ENCODE results near the gene ADM2. TPM values are rescaled to one million over a fixed set of nuclear protein-coding genes. Genes with fewer than 3 reads are reported as not detected.

The ADM2 gene
- total RNA-seq, 1 experiment from 2014 or later = 10.9 TPM

DNA sequence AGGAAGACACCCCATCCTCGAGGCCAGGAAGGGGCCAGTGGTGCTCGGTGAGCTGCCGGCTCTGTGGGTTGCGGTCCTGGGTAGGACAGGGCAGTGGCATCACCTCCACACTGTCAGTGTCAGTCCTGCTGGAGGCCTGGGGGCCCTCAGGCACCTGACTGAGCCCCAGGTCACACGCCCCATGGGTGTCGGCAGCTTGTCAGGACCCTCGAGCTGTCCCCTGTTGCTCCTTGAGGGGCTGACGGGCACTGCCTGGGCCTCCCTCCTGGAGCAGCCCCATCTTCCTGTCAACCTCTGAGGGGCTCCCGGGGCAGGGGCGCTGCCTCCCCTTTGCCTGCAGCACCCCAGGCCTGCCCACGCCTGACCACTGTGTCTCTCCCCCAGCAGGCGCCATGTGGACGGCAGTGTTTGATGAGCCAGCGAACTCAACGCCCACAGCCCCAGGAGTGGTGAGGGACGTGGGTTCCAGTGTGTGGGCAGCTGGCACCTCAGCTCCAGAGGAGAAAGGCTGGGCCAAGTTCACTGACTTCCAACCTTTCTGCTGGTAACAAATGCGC, 42.0 kb upstream of the ADM2 start:
- ATAC-seq = no peak
- no peak overlapping the region for H3K4me3 Mint-ChIP-seq
- H3K27ac Mint-ChIP-seq = no peak overlapping the region
- H3K4me1 Mint-ChIP-seq = no peaks in the 10 kb centered on the region
- TF ChIP-seq, protein P1, sequence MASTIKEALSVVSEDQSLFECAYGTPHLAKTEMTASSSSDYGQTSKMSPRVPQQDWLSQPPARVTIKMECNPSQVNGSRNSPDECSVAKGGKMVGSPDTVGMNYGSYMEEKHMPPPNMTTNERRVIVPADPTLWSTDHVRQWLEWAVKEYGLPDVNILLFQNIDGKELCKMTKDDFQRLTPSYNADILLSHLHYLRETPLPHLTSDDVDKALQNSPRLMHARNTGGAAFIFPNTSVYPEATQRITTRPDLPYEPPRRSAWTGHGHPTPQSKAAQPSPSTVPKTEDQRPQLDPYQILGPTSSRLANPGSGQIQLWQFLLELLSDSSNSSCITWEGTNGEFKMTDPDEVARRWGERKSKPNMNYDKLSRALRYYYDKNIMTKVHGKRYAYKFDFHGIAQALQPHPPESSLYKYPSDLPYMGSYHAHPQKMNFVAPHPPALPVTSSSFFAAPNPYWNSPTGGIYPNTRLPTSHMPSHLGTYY (CRISPR knock-in tag; IDR thresholded peaks at IDR 0.05) = no peak
- no peak for TF ChIP-seq ESRRA (CRISPR knock-in tag; IDR thresholded peaks at IDR 0.05; ENCODE audit: borderline replicate concordance)
- TF ChIP-seq, protein P2, sequence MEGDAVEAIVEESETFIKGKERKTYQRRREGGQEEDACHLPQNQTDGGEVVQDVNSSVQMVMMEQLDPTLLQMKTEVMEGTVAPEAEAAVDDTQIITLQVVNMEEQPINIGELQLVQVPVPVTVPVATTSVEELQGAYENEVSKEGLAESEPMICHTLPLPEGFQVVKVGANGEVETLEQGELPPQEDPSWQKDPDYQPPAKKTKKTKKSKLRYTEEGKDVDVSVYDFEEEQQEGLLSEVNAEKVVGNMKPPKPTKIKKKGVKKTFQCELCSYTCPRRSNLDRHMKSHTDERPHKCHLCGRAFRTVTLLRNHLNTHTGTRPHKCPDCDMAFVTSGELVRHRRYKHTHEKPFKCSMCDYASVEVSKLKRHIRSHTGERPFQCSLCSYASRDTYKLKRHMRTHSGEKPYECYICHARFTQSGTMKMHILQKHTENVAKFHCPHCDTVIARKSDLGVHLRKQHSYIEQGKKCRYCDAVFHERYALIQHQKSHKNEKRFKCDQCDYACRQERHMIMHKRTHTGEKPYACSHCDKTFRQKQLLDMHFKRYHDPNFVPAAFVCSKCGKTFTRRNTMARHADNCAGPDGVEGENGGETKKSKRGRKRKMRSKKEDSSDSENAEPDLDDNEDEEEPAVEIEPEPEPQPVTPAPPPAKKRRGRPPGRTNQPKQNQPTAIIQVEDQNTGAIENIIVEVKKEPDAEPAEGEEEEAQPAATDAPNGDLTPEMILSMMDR (IDR thresholded peaks at IDR 0.05) = no peak
- TF ChIP-seq, protein P3, sequence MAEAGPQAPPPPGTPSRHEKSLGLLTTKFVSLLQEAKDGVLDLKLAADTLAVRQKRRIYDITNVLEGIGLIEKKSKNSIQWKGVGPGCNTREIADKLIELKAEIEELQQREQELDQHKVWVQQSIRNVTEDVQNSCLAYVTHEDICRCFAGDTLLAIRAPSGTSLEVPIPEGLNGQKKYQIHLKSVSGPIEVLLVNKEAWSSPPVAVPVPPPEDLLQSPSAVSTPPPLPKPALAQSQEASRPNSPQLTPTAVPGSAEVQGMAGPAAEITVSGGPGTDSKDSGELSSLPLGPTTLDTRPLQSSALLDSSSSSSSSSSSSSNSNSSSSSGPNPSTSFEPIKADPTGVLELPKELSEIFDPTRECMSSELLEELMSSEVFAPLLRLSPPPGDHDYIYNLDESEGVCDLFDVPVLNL (CRISPR knock-in tag; IDR thresholded peaks at IDR 0.05; ENCODE audit: borderline replicate concordance, low read depth) = no peak
- no peak for TF ChIP-seq CREM (CRISPR knock-in tag; IDR thresholded peaks at IDR 0.05)
- TF ChIP-seq NFYB (CRISPR knock-in tag; conservative IDR thresholded peaks at IDR 0.05; ENCODE audit: low read depth) = no peak
- TF ChIP-seq NFE2L1 (CRISPR knock-in tag; IDR thresholded peaks at IDR 0.05) = no peak
- TF ChIP-seq, protein P4, sequence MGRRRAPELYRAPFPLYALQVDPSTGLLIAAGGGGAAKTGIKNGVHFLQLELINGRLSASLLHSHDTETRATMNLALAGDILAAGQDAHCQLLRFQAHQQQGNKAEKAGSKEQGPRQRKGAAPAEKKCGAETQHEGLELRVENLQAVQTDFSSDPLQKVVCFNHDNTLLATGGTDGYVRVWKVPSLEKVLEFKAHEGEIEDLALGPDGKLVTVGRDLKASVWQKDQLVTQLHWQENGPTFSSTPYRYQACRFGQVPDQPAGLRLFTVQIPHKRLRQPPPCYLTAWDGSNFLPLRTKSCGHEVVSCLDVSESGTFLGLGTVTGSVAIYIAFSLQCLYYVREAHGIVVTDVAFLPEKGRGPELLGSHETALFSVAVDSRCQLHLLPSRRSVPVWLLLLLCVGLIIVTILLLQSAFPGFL (CRISPR knock-in tag; IDR thresholded peaks at IDR 0.05; ENCODE audit: borderline replicate concordance) = no peak
- TF ChIP-seq, protein P5, sequence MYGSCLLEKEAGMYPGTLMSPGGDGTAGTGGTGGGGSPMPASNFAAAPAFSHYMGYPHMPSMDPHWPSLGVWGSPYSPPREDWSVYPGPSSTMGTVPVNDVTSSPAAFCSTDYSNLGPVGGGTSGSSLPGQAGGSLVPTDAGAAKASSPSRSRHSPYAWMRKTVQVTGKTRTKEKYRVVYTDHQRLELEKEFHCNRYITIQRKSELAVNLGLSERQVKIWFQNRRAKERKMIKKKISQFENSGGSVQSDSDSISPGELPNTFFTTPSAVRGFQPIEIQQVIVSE (CRISPR knock-in tag; IDR thresholded peaks at IDR 0.05; ENCODE audit: borderline replicate concordance) = no peak
- TF ChIP-seq ELF4 (CRISPR knock-in tag; IDR thresholded peaks at IDR 0.05; ENCODE audit: low read depth) = no peak
- no peak for TF ChIP-seq MYBL2 (CRISPR knock-in tag; IDR thresholded peaks at IDR 0.05)
- TF ChIP-seq CREB1 (CRISPR knock-in tag; IDR thresholded peaks at IDR 0.05) = no peak
- TF ChIP-seq SP1 (CRISPR knock-in tag; conservative IDR thresholded peaks at IDR 0.05) = no peak
- peaks cover 4% of the 10 kb centered on the region for H3K36me3 Mint-ChIP-seq
- no peak for DNase-seq (ENCODE audit: low spot score)
- no peaks in the 10 kb centered on the region for H3K27me3 Mint-ChIP-seq (ENCODE audit: low read depth)
- ChIA-PET POLR2A (no interaction called here), CTCF (interaction anchor here (0.7 to 1.6 kb wide), 2 partner anchors 16 to 59 kb away, joined by 4 to 5 read pairs; no protein-coding TSS in a partner anchor)
- no peaks in the 10 kb centered on the region for H3K9me3 Mint-ChIP-seq

DNA sequence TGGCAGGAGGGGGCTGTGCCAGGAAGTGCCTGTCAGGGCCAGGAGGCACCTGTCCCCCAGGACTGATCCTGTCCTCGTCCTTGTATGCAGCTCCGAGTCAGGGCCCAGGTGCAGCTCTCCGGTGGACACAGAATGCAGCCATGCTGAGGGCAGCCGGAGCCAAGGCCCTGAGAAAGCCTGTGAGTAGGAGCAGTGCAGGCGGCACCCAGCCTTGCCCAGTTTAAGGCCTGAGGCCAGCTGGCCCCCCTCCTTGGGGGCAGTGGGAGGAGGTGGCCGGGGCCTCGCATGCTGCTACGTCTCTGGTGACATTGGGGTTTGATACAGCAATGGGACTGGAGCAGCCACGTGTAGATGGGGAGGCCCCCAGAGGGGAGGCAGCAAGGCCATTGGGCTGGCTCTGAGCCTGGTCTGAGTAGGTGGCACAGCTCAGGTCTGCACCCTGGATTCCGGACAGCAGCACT, 41.4 kb upstream of the ADM2 start:
- POLR2A ChIA-PET = no interaction called here
- DNase-seq (ENCODE audit: low spot score) (no peak), ATAC-seq (no peak)
- Mint-ChIP-seq H3K36me3 (peaks cover 4% of the 10 kb centered on the region), H3K27me3 (ENCODE audit: low read depth) (no peaks in the 10 kb centered on the region), H3K4me1 (no peaks in the 10 kb centered on the region), H3K27ac (no peak overlapping the region), H3K9me3 (no peaks in the 10 kb centered on the region), H3K4me3 (no peak overlapping the region)
- TF ChIP-seq, protein P6, sequence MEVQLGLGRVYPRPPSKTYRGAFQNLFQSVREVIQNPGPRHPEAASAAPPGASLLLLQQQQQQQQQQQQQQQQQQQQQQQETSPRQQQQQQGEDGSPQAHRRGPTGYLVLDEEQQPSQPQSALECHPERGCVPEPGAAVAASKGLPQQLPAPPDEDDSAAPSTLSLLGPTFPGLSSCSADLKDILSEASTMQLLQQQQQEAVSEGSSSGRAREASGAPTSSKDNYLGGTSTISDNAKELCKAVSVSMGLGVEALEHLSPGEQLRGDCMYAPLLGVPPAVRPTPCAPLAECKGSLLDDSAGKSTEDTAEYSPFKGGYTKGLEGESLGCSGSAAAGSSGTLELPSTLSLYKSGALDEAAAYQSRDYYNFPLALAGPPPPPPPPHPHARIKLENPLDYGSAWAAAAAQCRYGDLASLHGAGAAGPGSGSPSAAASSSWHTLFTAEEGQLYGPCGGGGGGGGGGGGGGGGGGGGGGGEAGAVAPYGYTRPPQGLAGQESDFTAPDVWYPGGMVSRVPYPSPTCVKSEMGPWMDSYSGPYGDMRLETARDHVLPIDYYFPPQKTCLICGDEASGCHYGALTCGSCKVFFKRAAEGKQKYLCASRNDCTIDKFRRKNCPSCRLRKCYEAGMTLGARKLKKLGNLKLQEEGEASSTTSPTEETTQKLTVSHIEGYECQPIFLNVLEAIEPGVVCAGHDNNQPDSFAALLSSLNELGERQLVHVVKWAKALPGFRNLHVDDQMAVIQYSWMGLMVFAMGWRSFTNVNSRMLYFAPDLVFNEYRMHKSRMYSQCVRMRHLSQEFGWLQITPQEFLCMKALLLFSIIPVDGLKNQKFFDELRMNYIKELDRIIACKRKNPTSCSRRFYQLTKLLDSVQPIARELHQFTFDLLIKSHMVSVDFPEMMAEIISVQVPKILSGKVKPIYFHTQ (CRISPR knock-in tag; IDR thresholded peaks at IDR 0.05) = no peak
- TF ChIP-seq NFYB (CRISPR knock-in tag; conservative IDR thresholded peaks at IDR 0.05; ENCODE audit: low read depth) (no peak), ZNF423 (CRISPR knock-in tag; IDR thresholded peaks at IDR 0.05) (no peak), IRF2 (CRISPR knock-in tag; IDR thresholded peaks at IDR 0.05; ENCODE audit: borderline replicate concordance, low read depth) (no peak)
- TF ChIP-seq, protein P7, sequence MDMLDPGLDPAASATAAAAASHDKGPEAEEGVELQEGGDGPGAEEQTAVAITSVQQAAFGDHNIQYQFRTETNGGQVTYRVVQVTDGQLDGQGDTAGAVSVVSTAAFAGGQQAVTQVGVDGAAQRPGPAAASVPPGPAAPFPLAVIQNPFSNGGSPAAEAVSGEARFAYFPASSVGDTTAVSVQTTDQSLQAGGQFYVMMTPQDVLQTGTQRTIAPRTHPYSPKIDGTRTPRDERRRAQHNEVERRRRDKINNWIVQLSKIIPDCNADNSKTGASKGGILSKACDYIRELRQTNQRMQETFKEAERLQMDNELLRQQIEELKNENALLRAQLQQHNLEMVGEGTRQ (CRISPR knock-in tag; IDR thresholded peaks at IDR 0.05) = no peak
- TF ChIP-seq, protein P8, sequence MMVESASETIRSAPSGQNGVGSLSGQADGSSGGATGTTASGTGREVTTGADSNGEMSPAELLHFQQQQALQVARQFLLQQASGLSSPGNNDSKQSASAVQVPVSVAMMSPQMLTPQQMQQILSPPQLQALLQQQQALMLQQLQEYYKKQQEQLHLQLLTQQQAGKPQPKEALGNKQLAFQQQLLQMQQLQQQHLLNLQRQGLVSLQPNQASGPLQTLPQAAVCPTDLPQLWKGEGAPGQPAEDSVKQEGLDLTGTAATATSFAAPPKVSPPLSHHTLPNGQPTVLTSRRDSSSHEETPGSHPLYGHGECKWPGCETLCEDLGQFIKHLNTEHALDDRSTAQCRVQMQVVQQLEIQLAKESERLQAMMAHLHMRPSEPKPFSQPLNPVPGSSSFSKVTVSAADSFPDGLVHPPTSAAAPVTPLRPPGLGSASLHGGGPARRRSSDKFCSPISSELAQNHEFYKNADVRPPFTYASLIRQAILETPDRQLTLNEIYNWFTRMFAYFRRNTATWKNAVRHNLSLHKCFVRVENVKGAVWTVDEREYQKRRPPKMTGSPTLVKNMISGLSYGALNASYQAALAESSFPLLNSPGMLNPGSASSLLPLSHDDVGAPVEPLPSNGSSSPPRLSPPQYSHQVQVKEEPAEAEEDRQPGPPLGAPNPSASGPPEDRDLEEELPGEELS (CRISPR knock-in tag; IDR thresholded peaks at IDR 0.05) = no peak
- TF ChIP-seq, protein P9, sequence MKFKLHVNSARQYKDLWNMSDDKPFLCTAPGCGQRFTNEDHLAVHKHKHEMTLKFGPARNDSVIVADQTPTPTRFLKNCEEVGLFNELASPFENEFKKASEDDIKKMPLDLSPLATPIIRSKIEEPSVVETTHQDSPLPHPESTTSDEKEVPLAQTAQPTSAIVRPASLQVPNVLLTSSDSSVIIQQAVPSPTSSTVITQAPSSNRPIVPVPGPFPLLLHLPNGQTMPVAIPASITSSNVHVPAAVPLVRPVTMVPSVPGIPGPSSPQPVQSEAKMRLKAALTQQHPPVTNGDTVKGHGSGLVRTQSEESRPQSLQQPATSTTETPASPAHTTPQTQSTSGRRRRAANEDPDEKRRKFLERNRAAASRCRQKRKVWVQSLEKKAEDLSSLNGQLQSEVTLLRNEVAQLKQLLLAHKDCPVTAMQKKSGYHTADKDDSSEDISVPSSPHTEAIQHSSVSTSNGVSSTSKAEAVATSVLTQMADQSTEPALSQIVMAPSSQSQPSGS (CRISPR knock-in tag; IDR thresholded peaks at IDR 0.05; ENCODE audit: borderline replicate concordance, low read depth) = no peak
- CTCF ChIA-PET = interaction anchor here (1.6 kb wide), 1 partner anchor 58 kb away, joined by 5 read pairs; no protein-coding TSS in a partner anchor
